HG02642 (cell line): ENCODE measurements around the gene NFIX.

Experiments
- ATAC-seq: cut with Tn5 transposase; IDR thresholded peaks from one replicate; pipeline ENCODE4 v1.9.1; 2021; ENCODE audit warnings: mild to moderate bottlenecking; ENCODE audit not compliant: unreplicated experiment, poor library complexity

The NFIX gene

GRCh38 chr19:13069415-13070359 lies 74.4 kb downstream of the NFIX start:
- ATAC-seq, result no peak

DNA sequence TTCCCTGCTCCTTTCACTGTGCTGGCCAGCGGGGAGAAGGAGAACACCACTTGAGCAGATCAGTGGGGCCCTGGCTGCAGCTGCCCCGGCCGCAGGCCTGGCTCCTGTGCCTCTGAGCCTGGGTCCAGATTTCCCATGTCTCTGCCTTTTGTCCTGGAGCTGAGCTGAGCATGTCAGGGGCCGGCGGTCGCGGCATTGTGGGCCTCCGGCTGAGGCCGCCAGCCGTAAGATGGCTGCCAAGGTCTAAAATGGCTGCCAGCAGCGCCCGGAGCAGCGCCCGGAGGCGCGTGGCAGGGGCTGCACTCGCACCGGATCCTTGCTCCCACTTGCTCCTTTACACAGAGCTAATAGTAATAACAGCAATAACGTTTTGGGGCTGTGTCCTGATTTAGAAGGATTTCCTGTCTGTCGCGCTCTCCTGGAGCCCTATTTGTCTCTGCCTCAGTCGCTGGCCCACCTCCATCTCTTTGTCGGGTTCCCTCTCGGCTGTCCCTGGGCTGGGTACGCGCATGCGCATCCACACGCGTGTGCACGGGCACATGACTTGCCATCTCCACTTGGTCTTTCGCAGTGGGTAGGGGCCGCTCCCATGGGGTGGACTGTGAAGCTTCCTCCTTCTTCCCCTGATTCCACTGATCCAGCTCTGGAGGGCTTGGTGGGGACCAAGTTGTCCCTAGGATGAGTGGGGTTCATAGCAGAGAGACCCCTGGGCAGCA lies 75.3 kb downstream of the NFIX start:
- ATAC-seq, result no peak

GRCh38 chr19:13071444-13072187 lies 76.3 kb downstream of the NFIX start:
- no peak for ATAC-seq

GRCh38 chr19:13072188-13072908 lies 77.1 kb downstream of the NFIX start:
- ATAC-seq, result no peak

- no peak for ATAC-seq
Measured at GRCh38 chr19:13073263-13073662, 78.0 kb downstream of the NFIX start.

DNA sequence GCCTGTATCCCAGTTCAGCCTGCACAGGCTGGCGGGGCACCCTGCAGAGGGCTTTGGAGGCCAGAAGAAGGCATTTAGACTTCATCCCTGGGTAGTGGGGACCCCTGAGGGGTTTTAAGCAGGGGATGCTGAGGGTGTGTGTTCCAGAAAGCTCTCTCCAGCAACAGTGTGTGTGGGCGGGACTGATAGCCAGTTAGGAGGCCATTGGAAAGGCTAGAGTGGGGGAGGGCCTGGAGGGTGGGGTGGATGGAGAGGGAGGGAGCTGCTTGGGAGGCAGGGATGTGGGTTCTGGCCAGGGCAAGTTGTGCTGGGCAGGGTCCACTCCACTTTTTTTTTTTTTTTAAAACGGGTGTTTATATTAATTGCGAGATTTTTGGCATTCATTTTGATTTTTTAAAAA lies 79.1 kb downstream of the NFIX start:
- ATAC-seq, result no peak

DNA sequence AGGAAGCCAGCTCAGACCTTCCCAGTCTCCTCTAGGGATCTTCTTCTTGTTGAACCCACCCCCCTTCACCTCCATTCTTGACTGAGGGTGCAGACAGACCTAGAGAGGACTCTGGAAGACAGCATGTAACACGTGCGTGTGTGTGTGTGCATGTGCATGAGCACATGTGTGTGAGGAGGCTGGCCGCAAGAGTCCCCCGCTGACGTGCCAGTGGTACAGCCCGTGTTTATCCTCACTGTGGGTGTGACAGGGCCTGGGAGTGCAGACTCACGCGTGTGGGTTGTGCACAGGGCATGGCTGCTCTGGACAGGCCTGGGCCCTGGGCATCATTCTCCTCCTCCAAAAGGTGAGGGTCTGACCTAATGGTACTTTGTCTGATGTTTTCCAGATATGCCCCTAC lies 81.0 kb downstream of the NFIX start:
- ATAC-seq, result no peak

DNA sequence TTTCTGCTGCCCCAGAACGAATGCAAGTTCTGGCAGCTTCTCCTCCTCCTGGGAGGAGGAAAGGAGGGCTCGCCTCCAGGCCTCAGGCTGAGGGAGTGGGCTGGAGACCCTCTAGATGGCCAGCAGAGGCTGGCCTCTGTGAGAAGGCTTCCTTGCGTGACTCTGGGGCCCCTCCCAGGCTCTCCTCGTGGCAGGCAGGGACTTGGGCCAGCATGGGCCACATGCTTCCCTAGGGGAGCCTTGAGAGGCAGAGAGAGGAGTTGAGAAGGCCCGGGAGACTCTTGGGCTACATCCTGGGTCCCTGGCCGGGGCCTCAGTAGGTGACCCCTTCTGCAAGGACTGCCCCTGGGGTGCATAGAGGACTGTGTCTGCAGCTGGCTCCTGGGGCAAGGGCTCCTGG lies 81.5 kb downstream of the NFIX start:
- no peak for ATAC-seq

GRCh38 chr19:13077240-13077639 lies 82.0 kb downstream of the NFIX start:
- no peak for ATAC-seq

DNA sequence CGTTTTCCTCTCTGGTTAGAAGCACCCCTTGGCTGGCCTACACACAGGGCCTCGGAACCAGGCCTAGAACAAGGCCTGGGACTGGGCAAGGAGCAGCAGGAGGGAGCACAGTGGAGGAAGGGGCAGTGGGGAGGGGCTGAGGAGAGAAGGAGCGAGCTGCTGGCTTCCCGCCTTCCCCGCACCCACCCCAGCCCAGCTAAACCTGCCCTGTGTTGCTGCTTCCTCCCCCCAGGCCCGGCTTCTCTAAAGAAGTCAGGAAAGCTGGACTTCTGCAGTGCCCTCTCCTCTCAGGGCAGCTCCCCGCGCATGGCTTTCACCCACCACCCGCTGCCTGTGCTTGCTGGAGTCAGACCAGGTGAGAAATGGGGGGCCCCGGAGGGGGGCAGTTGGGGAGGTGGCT lies 83.1 kb downstream of the NFIX start:
- no peak for ATAC-seq

- no peak for ATAC-seq
Measured at GRCh38 chr19:13078897-13079541, 83.7 kb downstream of the NFIX start.

DNA sequence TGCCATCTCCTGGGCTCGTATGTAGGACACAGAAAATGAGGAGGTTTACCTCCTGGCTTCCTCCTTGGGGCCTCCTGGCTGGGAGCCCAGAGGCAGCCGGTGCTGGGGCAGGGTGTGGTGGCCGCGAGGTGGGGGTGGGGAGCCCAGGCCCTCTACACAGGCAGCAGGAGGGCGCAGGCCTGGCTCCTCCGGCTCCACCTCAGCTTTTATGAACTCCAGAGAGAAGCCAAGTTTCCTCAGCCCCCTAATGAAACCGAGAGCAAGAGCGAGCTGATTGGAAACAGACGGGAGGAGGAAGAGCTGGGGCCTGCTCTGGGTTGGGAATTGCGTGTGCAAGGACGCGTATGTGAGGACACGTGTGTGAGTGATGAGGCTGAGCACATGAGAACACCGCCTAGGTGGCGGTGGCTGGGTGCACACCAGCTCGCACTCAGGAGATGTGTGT lies 84.3 kb downstream of the NFIX start:
- ATAC-seq, result no peak

DNA sequence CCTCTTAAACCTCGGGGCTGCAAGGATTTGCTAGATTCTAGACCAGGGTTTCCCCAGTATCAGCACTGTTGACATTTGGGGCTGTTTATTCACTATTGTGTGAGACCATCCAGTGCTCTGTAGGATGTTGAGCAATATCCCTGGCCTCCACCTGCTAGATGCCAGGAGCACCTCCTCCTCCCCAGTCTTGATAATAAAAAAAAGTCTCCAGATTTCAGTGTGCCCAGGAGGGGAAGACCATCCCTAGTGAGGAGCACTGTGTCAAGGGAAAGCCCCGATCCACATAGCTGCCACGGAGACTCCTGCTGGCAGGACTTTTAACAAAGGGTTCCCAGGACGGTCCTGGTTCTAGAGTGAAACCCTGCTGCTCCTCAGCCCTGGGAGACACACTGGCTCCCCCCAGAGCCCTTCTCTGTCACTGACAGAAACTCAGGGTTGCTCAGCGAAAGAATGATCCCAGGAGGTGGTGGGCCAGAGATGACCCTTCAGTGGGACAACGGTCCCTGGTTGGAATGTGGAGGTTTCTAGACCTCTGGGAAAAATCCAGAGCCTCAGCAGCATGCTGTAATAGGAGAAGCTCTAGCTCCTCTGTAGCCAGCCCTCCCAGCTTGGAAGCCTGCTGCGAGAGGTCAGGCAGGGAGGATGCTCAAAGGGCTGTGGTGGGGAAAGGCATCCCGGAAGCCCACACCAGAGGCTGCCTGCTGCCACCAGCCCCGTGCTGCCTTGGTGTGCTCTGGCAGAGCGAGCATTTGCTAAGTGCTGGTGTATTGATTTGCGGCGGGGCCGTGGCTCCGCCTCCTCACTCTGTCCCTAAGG lies 87.1 kb downstream of the NFIX start:
- ATAC-seq, result no peak

DNA sequence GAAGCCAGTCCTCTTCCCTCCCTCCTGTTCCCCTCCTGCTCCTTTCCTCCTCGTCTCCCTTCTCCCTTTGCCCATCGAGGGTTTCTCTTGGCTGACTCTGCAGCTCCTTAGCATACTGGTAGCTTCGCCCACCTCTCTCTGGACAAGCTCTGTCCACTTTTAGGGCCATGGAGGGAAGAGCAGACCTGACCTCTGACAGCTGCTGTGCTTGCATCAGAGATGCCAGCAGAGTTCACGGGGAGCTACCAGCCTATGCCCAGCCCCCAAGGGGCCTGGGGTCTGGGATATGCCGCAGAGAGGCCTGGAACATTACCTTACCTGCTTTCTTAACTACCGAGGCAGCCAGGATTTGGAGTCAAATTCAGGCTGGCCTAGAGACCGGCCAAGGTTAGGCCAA lies 87.7 kb downstream of the NFIX start:
- no peak for ATAC-seq

GRCh38 chr19:13083627-13084026 lies 88.4 kb downstream of the NFIX start:
- no peak for ATAC-seq

DNA sequence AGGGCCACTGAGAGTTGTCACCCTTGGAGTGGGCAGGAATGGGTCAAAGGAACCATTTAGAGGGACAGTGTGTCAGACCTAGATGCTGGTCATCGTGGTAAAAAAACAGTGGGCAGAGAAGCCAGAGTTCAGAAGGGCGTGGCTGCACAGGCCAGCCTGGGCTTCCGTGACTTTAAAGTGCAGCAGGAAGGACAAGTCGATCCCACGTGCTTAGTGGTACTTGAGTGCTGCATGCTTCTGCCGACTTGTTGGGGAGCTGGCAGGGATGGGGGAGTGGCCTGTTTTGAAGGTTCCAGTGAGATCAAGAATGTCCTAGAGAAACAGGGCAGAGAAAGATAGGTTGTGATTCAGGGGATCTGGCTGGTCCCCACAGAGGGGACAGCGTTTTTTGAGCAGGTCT lies 90.4 kb downstream of the NFIX start:
- ATAC-seq, result no peak

DNA sequence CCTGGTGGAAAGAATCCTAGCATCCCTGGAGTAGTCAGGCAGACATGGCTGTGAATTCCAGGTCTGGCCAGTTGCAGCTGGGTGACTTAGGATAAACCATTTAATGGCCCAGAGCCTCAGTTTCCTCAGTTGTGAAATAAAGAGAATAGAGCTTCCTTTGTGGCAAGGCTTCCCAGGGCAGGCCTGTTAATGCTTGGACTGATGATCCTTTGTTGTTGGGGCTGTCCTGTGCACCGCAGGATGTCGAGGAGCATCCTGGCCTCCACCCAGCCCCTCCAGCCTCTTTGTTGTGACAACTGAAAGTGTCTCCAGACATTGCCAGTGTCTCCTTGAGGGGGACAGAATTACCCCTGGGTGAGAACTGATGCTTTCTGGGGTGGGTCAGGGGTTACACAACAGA lies 91.1 kb downstream of the NFIX start:
- no peak for ATAC-seq

- no peak for ATAC-seq
Measured at GRCh38 chr19:13087295-13087694, 92.0 kb downstream of the NFIX start.
